WTC11 (cell line): ENCODE measurements around the gene NUDT6. TPM values are rescaled to one million over a fixed set of nuclear protein-coding genes. Genes with fewer than 3 reads are reported as not detected.
A peak's percentile ranks its signal among the peaks of the same experiment; 100 is the strongest.

Experiments used
- ATAC-seq: fragments of 200-7000 bp; cut with Tn5 transposase; 2 replicates; pipeline ENCODE4 v1.10.0; 2021; ENCODE audit warnings: mild to moderate bottlenecking, moderate library complexity
- CTCF ChIA-PET: fragments of 300-600 bp; sonication (Branson Sonifier 250); formaldehyde crosslinking; loops from one replicate; lab custom pipeline; 2021; ENCODE audit warnings: antibody characterized with exemption; lab: Charles Lee
- POLR2A ChIA-PET: fragments of 350-600 bp; sonication (Branson Sonifier 250); formaldehyde crosslinking; loops from one replicate; lab custom pipeline; 2021; ENCODE audit warnings: antibody characterized with exemption; lab: Charles Lee
- DNase-seq: peaks from one replicate; pipeline ENCODE4 v3.0.0; 2021; ENCODE audit warnings: low spot score
- H3K27ac Mint-ChIP-seq: 2 replicates; pipeline ENCODE4 v1.8.0; 2021; ENCODE audit warnings: mixed read lengths
- H3K27me3 Mint-ChIP-seq: 2 replicates; pipeline ENCODE4 v1.8.0; 2021; ENCODE audit warnings: low read depth, mild to moderate bottlenecking, moderate library complexity, mixed read lengths
- H3K36me3 Mint-ChIP-seq: 2 replicates; pipeline ENCODE4 v1.8.0; 2021; ENCODE audit warnings: mixed read lengths
- H3K4me1 Mint-ChIP-seq: 2 replicates; pipeline ENCODE4 v1.8.0; 2022; ENCODE audit warnings: mixed read lengths
- H3K4me3 Mint-ChIP-seq: 2 replicates; pipeline ENCODE4 v1.8.0; 2021; ENCODE audit warnings: mild to moderate bottlenecking, moderate library complexity, mixed read lengths
- H3K9me3 Mint-ChIP-seq: 2 replicates; pipeline ENCODE4 v1.8.0; 2021; ENCODE audit warnings: mixed read lengths
- AFF4 ChIP-seq: sonication (generic); formaldehyde crosslinking; IDR thresholded peaks from 2 replicates; pipeline ENCODE4 v1.8.1; 2023; ENCODE audit warnings: mild to moderate bottlenecking, missing genetic modification reagents, borderline replicate concordance
- AR ChIP-seq: fragments of 250-450 bp; sonication (Bioruptor Pico); IDR thresholded peaks from 2 replicates; pipeline ENCODE4 v1.9.0; 2021; ENCODE audit warnings: mild to moderate bottlenecking
- ARID4B ChIP-seq: sonication (generic); formaldehyde crosslinking; IDR thresholded peaks from 2 replicates; pipeline ENCODE4 v1.8.0; 2023; ENCODE audit warnings: missing genetic modification reagents, mild to moderate bottlenecking, borderline replicate concordance
- ATF6 ChIP-seq: sonication (generic); formaldehyde crosslinking; IDR thresholded peaks from 2 replicates; pipeline ENCODE4 v1.8.1; 2023; ENCODE audit warnings: mild to moderate bottlenecking, missing genetic modification reagents
- E2F4 ChIP-seq: sonication (generic); formaldehyde crosslinking; IDR thresholded peaks from 2 replicates; pipeline ENCODE4 v1.8.1; 2022; ENCODE audit warnings: low read depth, mild to moderate bottlenecking, moderate library complexity, missing genetic modification reagents, borderline replicate concordance
- ESRRA ChIP-seq: sonication (generic); formaldehyde crosslinking; IDR thresholded peaks from 2 replicates; pipeline ENCODE4 v1.8.1; 2022; ENCODE audit warnings: mild to moderate bottlenecking, missing genetic modification reagents, borderline replicate concordance
- FOXP1 ChIP-seq: sonication (generic); formaldehyde crosslinking; IDR thresholded peaks from 2 replicates; pipeline ENCODE4 v1.8.0; 2022; ENCODE audit warnings: missing genetic modification reagents, mild to moderate bottlenecking, moderate library complexity, borderline replicate concordance
- NFE2L1 ChIP-seq: sonication (generic); formaldehyde crosslinking; IDR thresholded peaks from 2 replicates; pipeline ENCODE4 v1.8.1; 2023; ENCODE audit warnings: missing genetic modification reagents
- OVOL2 ChIP-seq: fragments of 250-450 bp; sonication (Bioruptor Pico); IDR thresholded peaks from 2 replicates; pipeline ENCODE4 v1.9.0; 2021; ENCODE audit warnings: mild to moderate bottlenecking, borderline replicate concordance
- SOX15 ChIP-seq: fragments of 250-450 bp; sonication (Bioruptor Pico); IDR thresholded peaks from 2 replicates; pipeline ENCODE4 v1.9.0; 2021; ENCODE audit warnings: mild to moderate bottlenecking
- TCF7 ChIP-seq: sonication (generic); formaldehyde crosslinking; IDR thresholded peaks from 2 replicates; pipeline ENCODE4 v1.8.0; 2022; ENCODE audit warnings: mild to moderate bottlenecking, low read depth, missing genetic modification reagents, moderate library complexity
- TEAD1 ChIP-seq: sonication (generic); formaldehyde crosslinking; IDR thresholded peaks from 2 replicates; pipeline ENCODE4 v1.8.0; 2022; ENCODE audit warnings: mild to moderate bottlenecking, missing genetic modification reagents
- TEAD4 ChIP-seq: sonication (generic); formaldehyde crosslinking; IDR thresholded peaks from 2 replicates; pipeline ENCODE4 v1.8.0; 2022; ENCODE audit warnings: mild to moderate bottlenecking, missing genetic modification reagents
- TP53 ChIP-seq: sonication (generic); formaldehyde crosslinking; IDR thresholded peaks from 2 replicates; pipeline ENCODE4 v1.8.1; 2023; ENCODE audit warnings: mild to moderate bottlenecking, missing genetic modification reagents
- ZBTB43 ChIP-seq: sonication (generic); formaldehyde crosslinking; IDR thresholded peaks from 2 replicates; pipeline ENCODE4 v1.8.1; 2023; ENCODE audit warnings: mild to moderate bottlenecking, missing genetic modification reagents
- ZNF263 ChIP-seq: sonication (generic); formaldehyde crosslinking; IDR thresholded peaks from 2 replicates; pipeline ENCODE4 v1.8.1; 2022; ENCODE audit warnings: low read depth, mild to moderate bottlenecking, moderate library complexity, missing genetic modification reagents
- ZNF512 ChIP-seq: sonication (generic); formaldehyde crosslinking; IDR thresholded peaks from 2 replicates; pipeline ENCODE4 v1.8.1; 2022; ENCODE audit warnings: missing genetic modification reagents, borderline replicate concordance
- total RNA-seq: library from RNA; stranded (reverse); gene quantifications from 3 replicates; pipeline ENCODE4 v1.2.3, GENCODE V29; 2021

The NUDT6 gene
- total RNA-seq, 1 experiment from 2014 or later: 8.4 TPM

GRCh38 chr4:122958505-122958904, 36.1 kb upstream of the NUDT6 start (continued):
- TF ChIP-seq ATF6 (CRISPR knock-in tag) (no peak), TEAD1 (CRISPR knock-in tag) (no peak), TP53 (no peak), ESRRA (CRISPR knock-in tag) (no peak), NFE2L1 (CRISPR knock-in tag) (no peak), SOX15 (CRISPR knock-in tag) (no peak), AR (no peak), OVOL2 (CRISPR knock-in tag) (no peak), TCF7 (no peak)

- Mint-ChIP-seq H3K27me3 (no peaks in the 10 kb centered on the region), H3K27ac (no peak overlapping the region), H3K4me1 (0 out of 2 replicates have a peak, but pooled peaks cover 3% of the 10 kb centered on the region), H3K4me3 (no peak overlapping the region), H3K9me3 (no peaks in the 10 kb centered on the region), H3K36me3 (peaks cover 33% of the 10 kb centered on the region)
- TF ChIP-seq FOXP1 (CRISPR knock-in tag) (no peak), ARID4B (CRISPR knock-in tag) (no peak), AFF4 (CRISPR knock-in tag) (no peak), TEAD4 (CRISPR knock-in tag) (no peak), ZNF263 (CRISPR knock-in tag) (no peak), E2F4 (CRISPR knock-in tag) (no peak), ZNF512 (CRISPR knock-in tag) (no peak), ZBTB43 (no peak)
- CTCF ChIA-PET: interaction anchor here (0.5 to 0.6 kb wide), 2 partner anchors 64 to 153 kb away, joined by 3 read pairs; no protein-coding TSS in a partner anchor
- POLR2A ChIA-PET: no interaction called here
- DNase-seq (no peak), ATAC-seq (peak; percentile 63; the same call in 1 of the 2 replicates)
Observed at GRCh38 chr4:122953924-122954323, 31.5 kb upstream of the NUDT6 start.
